GM12801 (cell line): ENCODE data around the gene B3GAT1.

Experiments
- TF ChIP-seq, protein P1 (sequence below): IDR thresholded peaks from one replicate; pipeline ENCODE4 v1.5.1; 2011; ENCODE audit warnings: control low read depth; ENCODE audit not compliant: insufficient read length; ENCODE audit errors: extremely low read depth

The B3GAT1 gene

DNA sequence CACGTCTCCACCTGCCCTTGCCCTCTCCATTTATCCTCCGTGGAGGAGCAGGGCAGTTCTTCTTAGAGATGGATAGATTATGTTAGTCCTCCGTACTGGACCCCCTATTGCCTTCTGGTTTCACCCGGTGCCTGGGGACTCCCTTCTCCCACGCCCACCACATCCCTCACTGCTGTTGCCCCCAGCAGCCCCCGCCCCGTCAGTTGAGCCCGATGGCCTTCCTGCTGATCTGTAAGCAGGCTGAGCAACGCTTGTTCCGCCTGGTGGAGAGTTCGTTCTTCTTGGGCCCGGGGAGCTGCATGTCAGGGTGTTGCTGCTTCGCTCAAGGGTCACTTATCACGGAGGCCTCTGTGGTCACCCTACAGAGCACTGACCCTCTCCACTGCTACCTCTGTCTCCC, 34.2 kb downstream of the B3GAT1 start:
- TF ChIP-seq, protein P1, sequence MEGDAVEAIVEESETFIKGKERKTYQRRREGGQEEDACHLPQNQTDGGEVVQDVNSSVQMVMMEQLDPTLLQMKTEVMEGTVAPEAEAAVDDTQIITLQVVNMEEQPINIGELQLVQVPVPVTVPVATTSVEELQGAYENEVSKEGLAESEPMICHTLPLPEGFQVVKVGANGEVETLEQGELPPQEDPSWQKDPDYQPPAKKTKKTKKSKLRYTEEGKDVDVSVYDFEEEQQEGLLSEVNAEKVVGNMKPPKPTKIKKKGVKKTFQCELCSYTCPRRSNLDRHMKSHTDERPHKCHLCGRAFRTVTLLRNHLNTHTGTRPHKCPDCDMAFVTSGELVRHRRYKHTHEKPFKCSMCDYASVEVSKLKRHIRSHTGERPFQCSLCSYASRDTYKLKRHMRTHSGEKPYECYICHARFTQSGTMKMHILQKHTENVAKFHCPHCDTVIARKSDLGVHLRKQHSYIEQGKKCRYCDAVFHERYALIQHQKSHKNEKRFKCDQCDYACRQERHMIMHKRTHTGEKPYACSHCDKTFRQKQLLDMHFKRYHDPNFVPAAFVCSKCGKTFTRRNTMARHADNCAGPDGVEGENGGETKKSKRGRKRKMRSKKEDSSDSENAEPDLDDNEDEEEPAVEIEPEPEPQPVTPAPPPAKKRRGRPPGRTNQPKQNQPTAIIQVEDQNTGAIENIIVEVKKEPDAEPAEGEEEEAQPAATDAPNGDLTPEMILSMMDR, result no peak

DNA sequence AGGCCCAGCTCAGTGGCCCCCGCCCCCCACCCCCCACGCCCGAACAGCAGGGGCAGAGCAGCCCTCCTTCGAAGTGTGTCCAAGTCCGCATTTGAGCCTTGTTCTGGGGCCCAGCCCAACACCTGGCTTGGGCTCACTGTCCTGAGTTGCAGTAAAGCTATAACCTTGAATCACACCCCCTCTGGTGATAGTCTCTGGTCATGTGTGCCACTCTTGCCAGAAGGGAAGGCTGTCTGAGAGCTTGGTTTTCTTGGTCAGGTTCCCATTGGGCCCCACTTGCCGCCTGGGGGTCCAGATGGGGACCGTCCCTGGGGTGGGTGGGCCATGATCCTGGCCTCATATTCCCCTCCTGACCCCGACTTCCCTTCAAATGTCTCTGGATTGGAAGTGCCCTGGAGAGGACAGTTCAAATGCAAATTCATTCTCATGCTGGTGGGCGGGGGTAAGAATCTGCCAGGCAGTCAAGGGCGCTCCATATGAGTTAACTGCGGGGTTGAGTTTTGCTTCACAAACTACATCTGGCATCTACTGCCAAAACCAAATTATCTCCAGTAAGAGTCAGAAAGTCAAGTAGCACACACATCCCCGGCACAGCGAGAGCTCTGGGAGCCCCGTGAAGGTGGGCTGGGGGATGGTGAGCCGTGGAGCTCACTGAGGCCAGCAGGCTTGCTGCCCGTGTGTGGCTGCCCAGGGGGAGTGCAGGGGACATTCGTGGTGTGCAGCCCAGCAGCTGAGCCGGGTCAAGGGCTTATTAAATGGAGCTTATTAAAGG, 35.7 kb downstream of the B3GAT1 start:
- TF ChIP-seq, protein P1, result no peak

DNA sequence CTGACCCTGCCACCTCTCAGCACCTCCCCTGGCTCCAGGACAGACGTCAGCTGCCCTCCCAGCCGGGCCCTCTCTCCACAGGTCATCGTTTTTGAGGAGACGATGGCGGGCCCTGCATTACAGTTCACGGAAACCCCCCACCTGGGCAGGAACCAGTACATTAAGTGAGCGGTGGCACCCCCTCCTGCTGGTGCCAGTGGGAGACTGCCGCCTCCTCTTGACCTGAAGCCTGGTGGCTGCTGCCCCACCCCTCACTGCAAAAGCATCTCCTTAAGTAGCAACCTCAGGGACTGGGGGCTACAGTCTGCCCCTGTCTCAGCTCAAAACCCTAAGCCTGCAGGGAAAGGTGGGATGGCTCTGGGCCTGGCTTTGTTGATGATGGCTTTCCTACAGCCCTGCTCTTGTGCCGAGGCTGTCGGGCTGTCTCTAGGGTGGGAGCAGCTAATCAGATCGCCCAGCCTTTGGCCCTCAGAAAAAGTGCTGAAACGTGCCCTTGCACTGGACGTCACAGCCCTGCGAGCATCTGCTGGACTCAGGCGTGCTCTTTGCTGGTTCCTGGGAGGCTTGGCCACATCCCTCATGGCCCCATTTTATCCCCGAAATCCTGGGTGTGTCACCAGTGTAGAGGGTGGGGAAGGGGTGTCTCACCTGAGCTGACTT, 37.0 kb downstream of the B3GAT1 start:
- TF ChIP-seq, protein P1, result no peak

DNA sequence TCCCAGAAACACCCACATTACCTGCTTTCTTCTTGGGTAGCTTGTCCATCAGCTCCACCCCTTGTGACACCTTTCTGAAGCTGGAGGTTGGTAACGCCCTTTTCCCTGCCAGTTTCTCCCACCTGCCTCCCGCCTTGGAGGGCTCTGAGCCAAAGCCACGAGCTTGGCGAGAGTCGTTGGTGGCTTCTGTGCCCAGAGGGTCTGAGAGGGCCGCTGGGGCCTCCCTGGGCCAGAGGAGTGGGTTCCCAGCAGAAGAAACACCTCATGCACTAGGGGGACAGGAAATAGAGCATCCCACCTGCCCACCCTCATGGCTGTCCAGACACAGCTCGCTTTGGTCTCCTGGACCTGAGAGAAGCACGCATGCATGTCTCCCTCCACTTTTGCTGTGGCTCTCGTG, 37.9 kb downstream of the B3GAT1 start:
- TF ChIP-seq, protein P1, result no peak

DNA sequence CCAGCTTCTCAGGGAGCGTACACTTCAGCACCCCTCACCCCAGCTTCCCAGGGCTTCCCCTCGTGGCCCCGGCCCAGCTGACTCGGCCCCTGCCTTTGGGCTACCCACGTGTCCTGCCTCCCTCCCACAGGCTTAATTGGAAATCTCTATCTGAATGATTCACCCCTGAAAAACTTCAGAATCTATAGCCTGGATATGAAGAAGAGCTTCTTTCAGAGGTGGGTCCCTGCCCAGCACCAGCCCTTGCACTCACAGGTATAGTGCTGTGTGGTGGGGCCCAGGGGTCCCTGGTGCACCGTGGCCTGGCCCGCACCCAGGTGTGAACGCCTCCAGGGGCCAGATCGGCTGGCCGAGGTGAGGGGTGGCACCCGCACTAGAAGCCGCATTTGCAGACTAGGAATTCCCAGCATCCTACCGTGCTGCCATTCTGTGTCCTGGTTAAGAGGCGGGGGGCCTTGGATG, 38.4 kb downstream of the B3GAT1 start:
- TF ChIP-seq, protein P1, result no peak

DNA sequence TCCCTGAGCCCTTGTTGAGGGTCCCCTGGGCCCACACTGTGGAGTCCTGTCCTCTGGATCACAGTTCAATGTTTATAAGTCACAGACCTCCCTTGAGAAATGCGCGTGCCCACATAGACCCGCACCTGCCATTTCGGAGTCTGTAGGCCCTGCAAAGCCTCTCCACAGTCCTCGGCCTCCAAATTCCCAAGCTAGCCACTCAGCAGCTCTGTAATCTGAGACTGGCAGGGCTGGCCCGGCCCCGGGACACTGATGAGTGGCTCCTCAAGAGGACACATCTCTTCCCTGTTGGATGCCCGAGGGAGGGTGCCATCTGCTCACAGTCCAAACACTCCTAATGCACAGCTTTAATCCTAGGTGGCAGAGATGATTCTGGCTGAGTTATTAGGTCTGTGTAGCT, 39.1 kb downstream of the B3GAT1 start:
- TF ChIP-seq, protein P1, result no peak

DNA sequence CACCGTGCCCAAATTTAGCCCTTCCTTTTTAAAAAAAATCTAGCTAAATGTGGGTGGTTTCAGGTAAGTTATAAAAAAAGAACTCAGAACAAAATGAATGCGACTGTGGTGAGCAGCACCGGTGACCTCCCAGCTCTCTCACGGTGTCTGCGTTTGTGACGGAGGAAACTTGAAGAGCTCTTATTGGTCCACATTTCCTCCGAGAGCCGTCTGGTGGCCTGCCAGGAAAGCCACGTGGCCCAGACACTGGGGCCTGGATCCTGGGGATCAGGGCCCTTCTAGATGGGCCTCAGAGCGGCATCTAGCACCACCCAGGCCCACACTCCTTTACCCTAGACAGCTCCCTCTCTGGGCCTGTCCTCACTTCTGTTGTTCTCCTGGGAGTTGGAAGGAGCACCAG, 39.5 kb downstream of the B3GAT1 start:
- TF ChIP-seq, protein P1, result no peak
